HG03039 (cell line): ENCODE measurements around the gene FREM1.

Source experiments
- ATAC-seq: cut with Tn5 transposase; IDR thresholded peaks from one replicate; pipeline ENCODE4 v1.9.1; 2021; ENCODE audit warnings: mild to moderate bottlenecking, moderate library complexity; ENCODE audit not compliant: unreplicated experiment

Gene FREM1

DNA sequence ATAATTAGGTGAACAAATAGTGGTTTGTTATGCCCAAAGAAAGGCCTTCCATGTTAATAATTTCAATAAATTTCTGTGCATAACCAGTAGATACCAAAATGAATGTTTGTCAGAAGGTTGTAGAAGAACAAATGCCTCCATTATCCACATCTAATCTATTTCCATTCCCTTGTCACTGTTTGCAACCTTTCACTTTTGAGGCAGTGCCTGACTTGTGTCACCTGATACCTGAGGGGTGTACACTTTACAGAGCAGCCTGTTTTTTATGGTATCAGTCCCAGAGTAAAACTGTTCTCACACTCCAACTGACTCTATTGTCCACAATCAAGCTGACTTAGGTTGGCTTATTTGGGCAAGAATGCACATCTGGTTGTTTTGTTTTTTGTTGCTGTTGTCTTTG lies 40.1 kb downstream of the FREM1 start:
- ATAC-seq: no peak

GRCh38 chr9:14869671-14870070 lies 40.6 kb downstream of the FREM1 start:
- ATAC-seq: no peak

DNA sequence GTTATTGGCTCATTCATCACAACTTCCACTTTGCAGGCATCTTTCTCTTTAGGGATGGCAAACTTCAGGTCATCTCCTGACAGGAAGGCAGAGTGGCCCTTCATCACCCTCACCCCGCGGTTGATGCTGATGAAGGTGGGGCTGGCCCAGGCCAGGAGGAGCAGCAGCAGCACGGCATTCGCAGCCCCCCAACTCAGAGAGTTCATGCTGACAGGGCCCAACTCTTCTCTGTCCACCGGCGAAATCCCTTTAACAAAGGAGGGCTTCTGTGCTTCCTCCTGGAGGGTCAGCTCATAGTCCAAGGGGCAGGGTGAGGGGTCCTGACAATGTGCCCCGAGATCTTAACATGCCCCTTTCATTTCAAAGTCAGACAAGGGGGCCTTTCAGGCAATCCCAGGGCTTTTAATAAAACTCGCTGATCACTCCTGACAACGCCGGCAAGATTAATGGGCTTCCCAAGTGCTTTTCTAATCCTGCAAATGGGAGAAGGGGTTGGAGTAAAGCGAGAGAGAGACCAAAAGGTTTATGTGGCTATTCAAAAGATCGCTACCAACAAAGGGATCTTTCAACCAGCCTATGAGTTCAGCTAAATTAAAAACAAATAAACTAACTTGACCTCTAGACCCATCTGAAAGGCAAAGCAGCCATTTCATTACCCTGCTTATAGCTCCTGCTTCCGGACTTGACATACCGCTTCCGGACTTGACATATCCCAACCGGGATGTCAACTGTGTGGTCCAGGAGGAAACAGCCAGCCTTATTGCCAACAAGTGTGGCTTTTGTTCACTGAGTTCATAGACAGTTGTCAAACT lies 41.2 kb downstream of the FREM1 start:
- ATAC-seq: no peak

GRCh38 chr9:14868418-14868771 lies 41.8 kb downstream of the FREM1 start:
- no peak for ATAC-seq

GRCh38 chr9:14866200-14866749 lies 44.0 kb downstream of the FREM1 start:
- no peak for ATAC-seq

GRCh38 chr9:14864309-14864708 lies 45.9 kb downstream of the FREM1 start:
- ATAC-seq: no peak

GRCh38 chr9:14863402-14863801 lies 46.8 kb downstream of the FREM1 start:
- ATAC-seq: no peak

DNA sequence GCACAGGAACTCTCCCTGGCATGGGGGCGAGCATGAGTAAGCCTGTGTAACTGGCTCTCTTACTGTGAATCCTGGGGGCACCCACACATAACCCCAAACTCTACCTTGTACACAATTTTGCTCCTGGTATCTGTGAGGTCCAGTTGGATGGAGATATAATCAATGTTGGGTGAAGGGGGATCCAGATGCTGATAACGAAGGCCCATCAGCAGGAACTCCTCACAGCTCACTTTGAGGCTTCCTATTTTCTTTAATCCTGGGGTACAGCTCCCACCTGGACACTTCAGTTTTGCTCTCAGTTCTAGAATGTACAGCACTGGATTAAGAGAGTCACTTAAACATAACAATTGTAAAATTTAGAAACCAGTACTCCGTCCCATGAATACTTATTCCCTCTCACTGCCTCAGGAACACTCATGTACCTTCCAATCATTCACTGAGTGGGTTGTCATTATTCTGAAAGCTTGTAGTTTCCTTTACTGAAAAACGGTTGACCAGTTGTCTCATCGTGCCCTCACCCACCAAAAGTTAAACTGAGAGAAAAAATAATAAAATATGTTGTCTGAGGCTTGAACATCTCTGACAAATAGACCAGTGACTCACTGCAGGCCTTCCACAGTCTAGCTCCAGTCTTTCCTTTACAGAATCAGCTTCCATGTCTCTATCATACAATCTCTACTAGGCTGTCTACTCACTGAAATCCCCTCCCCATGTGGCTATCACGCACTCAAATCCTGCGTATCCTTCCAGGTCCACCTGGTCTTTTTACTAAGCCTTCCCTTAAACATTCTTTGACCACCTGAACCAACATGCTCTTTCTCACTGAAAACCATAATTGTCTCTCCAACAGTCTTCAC lies 52.6 kb downstream of the FREM1 start:
- ATAC-seq: no peak

DNA sequence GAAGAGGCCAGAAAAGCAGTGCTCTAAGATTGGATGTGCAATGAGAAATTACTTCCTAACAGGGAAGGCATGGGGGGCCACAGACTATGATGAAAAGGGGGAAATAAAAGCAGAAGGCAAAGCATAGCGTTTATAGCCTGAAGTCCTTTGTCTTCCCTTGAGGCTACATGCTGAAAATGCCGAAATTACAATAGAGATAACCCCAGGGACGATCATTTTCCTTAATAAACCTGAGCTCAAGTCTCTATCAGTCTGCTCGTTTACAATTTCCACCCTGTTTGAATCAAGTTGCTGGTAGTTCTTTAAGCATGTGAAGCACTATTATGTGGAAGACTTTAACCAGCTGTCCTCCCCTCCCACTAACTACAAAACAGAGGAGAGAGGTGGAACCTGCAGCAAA lies 60.4 kb downstream of the FREM1 start:
- ATAC-seq: no peak

GRCh38 chr9:14849296-14849695 lies 60.9 kb downstream of the FREM1 start:
- no peak for ATAC-seq

GRCh38 chr9:14846871-14847311 lies 63.3 kb downstream of the FREM1 start:
- peak; percentile 96 for ATAC-seq

GRCh38 chr9:14843163-14843562 lies 67.1 kb downstream of the FREM1 start:
- no peak for ATAC-seq

DNA sequence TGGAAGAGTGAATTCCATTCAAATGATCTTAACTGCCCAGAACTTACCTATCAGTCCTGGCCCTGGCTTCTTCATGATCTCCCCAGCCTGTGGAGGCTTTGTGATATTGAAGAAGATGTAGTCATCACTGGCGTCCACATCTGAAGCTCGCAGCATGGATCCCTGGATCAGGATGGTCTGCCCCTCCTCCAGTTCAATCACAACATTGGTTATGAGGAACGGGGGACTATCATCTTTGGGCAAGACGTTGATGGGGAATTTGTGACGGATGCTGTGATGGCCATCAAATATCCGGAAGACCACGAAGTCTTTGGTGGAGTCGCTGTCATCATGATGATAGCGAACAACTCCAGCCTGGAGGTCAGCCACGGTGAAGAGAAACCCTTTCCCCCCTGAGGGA lies 68.0 kb downstream of the FREM1 start:
- no peak for ATAC-seq

DNA sequence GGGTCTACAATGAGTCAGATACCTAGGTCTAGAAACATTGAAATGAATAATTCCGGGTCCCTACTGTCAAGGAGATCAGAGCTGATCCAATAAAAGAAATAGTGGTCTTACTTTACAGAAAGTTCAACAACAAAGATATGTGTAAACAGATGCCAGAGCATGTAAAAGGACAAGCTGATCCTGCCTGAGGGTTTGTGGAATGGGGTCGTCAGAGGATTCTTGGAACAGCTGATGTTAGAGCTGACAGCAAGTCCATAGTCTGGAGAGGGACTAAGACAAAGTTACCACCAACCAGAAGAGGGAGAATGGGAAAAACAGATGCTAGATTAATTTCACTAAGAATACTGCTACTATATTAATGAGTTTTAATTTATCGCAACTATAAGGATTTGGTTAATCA lies 71.5 kb downstream of the FREM1 start:
- ATAC-seq: no peak

DNA sequence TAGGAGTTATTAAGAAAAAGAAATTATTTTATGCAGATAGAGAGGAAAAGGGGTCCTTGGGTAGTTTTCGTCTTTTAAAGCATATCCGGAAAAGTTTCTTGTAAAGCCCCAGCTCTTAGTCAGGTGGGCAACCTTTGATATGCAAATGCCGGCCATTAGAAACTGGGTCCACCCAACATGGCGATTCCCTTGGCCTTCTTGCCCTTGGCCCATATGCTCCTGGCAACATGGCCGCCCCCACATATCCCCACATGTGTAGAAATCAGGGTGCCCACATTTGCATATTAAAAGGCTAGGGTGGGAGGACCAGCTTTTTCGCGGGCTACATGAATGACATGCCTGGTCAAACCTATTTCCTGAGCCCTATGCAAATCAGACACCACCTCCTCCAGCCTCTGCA lies 73.3 kb downstream of the FREM1 start:
- no peak for ATAC-seq

DNA sequence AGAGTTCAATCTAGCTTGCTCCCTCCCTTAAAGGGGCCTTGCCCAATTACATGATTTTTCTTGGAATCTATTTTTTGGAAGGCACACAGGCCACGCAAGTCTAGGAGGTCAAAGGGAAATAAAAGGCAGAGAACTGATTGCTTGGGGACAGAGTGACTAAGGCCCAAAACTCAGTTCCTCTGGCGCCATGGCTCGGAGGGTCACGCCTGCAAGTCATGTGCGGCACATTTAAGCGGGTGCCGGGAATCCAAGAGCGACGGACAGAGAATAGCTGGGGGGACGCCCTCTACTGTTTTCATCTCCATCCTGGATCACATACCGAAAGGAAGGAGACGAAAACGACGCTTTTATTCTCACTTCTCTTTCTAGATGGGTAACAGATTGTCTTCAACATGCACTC lies 78.6 kb downstream of the FREM1 start:
- ATAC-seq: no peak

- ATAC-seq: no peak
Measured at GRCh38 chr9:14831074-14831473, 79.2 kb downstream of the FREM1 start.

DNA sequence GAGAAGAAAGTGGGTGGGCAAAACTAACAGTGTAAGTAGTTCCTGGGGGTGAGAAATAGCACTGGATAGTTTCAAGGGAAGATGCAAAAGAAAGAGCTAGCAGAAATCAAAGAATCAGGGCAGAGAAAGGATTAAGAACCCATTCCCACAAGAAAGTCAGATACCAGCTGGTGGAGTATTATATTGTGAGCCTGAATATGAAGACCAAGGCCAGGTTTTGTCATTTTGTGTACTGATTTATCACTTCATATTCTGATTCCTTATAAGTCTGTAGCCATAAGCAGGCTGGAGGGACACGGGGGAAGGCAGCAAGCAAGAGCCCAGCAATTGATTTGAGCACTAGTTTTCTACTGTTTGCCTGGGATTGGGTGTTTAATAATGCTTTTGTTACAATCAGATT lies 80.2 kb downstream of the FREM1 start:
- ATAC-seq: no peak

GRCh38 chr9:14829204-14829603 lies 81.0 kb downstream of the FREM1 start:
- ATAC-seq: no peak

DNA sequence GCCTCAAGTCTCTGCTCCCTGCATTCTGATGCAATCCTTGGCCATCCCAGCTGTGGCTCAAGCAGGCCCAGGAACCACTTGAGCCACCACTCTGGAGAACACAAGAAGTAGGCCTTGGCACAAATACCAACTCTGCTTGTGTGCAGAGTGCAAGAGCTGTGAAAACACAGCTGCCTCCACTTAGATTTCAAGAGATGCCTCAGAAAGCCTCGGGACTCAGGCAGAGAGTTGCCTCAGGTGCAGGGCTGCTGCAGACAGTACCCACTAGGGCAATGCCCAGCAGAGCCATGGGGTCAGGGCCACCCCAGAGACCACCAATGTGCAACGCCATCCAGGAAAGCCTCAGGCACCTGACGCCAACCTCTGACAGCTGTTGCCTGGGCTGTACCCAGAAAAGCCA lies 82.4 kb downstream of the FREM1 start:
- ATAC-seq: no peak

DNA sequence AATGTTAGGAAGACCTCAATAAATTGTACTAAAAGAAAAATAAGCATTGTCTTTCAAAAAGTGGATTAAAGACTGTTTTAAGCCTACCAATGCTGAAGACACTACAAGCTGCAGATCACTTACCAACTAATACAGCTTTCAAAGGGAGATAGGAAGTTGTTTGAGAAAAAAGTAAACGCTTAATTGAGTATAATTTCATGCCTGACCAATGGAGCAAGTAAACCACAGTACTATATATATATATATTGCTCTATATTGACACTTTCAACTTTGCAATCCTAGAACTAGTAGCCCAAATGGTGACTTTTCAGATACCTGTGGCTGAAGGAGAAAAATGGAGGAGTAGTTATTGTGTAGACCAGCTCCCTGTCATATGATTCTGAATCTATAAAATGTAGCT lies 85.7 kb downstream of the FREM1 start:
- ATAC-seq: no peak

DNA sequence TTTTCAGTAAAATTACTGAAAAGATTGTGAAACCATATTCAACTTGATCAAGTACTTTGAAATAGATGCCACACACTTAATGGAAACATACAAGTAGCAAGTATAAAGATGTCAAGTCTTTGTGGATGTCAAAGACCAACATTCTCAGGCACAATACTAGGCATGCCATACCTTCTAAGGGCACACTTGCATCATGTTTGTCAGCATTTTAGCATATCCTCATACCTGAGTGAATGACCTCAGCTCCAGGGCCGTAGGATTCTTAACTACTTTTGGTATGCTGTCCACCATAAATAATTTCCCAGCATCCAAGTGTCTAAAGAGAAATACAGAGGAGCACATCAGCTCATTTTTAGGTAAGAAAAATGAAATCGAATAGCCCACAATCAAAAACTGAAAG lies 86.4 kb downstream of the FREM1 start:
- ATAC-seq: no peak
